Activated naive CD8-positive, alpha-beta T cell treated with anti-CD3 and anti-CD28 coated beads, Interleukin-2, amount 50 U/mL, for 24 hours (primary cell): ENCODE measurements around the gene PDCD1LG2.

Source experiments
- ATAC-seq: fragments of 150-1000 bp; cut with Tn5 transposase; one replicate; pipeline ENCODE4 v1.10.0; 2021
- DNase-seq: peaks from one replicate; pipeline ENCODE4 v3.0.0; 2021
- H3K27ac Mint-ChIP-seq: one replicate; pipeline ENCODE4 v1.8.0; 2021; ENCODE audit warnings: mild to moderate bottlenecking, mixed read lengths
- H3K27me3 Mint-ChIP-seq: one replicate; pipeline ENCODE4 v1.8.0; 2021; ENCODE audit warnings: mixed read lengths
- H3K36me3 Mint-ChIP-seq: one replicate; pipeline ENCODE4 v1.8.0; 2021; ENCODE audit warnings: low read depth, mixed read lengths
- H3K4me1 Mint-ChIP-seq: one replicate; pipeline ENCODE4 v1.8.0; 2021; ENCODE audit warnings: mixed read lengths
- H3K4me3 Mint-ChIP-seq: one replicate; pipeline ENCODE4 v1.8.0; 2021; ENCODE audit warnings: mild to moderate bottlenecking, moderate library complexity, mixed read lengths
- H3K9me3 Mint-ChIP-seq: one replicate; pipeline ENCODE4 v1.8.0; 2021; ENCODE audit warnings: mixed read lengths

Gene PDCD1LG2

GRCh38 chr9:5614985-5615384 lies 104.7 kb downstream of the PDCD1LG2 start:
- ATAC-seq (no peak), DNase-seq (no peak)
- Mint-ChIP-seq H3K4me3 (no peak overlapping the region), H3K4me1 (peaks cover 29% of the 10 kb centered on the region), H3K27ac (no peak overlapping the region), H3K36me3 (no peaks in the 10 kb centered on the region), H3K9me3 (no peaks in the 10 kb centered on the region), H3K27me3 (no peaks in the 10 kb centered on the region)

GRCh38 chr9:5617749-5618148 lies 107.4 kb downstream of the PDCD1LG2 start:
- H3K4me3 Mint-ChIP-seq, result no peak overlapping the region
- ATAC-seq (peak; percentile 80), DNase-seq (no peak)
- H3K9me3 Mint-ChIP-seq, result no peaks in the 10 kb centered on the region
- peaks cover 37% of the 10 kb centered on the region for H3K4me1 Mint-ChIP-seq
- H3K36me3 Mint-ChIP-seq, result no peaks in the 10 kb centered on the region
- no peak overlapping the region for H3K27ac Mint-ChIP-seq
- H3K27me3 Mint-ChIP-seq, result no peaks in the 10 kb centered on the region

DNA sequence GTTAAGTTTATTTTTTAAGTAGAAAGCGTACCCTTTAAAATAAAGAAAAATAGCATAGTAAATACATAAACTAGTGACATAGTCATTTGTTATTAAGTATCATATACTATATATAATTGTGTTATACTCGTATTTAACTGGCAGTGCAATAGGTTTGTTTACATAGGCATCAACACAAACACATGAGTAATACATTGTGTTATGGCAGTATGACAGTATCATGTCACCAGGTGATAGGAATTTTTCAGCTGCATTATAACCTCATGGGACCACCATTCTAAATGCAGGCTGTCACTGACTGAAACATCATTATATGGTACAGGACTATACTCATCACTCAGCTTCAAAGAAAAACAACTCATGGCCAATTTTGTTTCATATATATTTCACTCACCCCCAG lies 110.2 kb downstream of the PDCD1LG2 start:
- no peak overlapping the region for H3K27ac Mint-ChIP-seq
- H3K27me3 Mint-ChIP-seq, result no peaks in the 10 kb centered on the region
- no peak overlapping the region for H3K4me3 Mint-ChIP-seq
- H3K36me3 Mint-ChIP-seq, result no peaks in the 10 kb centered on the region
- DNase-seq (no peak), ATAC-seq (no peak)
- no peaks in the 10 kb centered on the region for H3K9me3 Mint-ChIP-seq
- peaks cover 47% of the 10 kb centered on the region for H3K4me1 Mint-ChIP-seq
